SK-N-SH (cell line): ENCODE results near the gene FLAD1.

Source experiments
- EP300 ChIP-seq, 2 experiments: IDR thresholded peaks; 2 replicates each; pipeline versions ENCODE4 v1.4.0 to v1.6.1; 2012; ENCODE audit warnings: borderline replicate concordance in 1 of 2, low read depth in 1 of 2, low read length in 1 of 2
- JUND ChIP-seq: IDR thresholded peaks from 2 replicates; pipeline ENCODE4 v1.4.0; 2012
- MAX ChIP-seq: IDR thresholded peaks from 2 replicates; pipeline ENCODE4 v1.4.0; 2012; ENCODE audit warnings: low read depth
- POLR2AphosphoS5 ChIP-seq: IDR thresholded peaks from 2 replicates; pipeline ENCODE4 v1.6.1; 2012; ENCODE audit warnings: low read depth, low read length
- RCOR1 ChIP-seq: fragments of 150-350 bp; IDR thresholded peaks from 2 replicates; pipeline ENCODE4 v1.6.1; 2017; ENCODE audit warnings: antibody characterized with exemption, low read length
- TF ChIP-seq, protein P1 (sequence below): fragments of 200-600 bp; sonication (generic); IDR thresholded peaks from 2 replicates; pipeline ENCODE4 v1.6.1; 2017; ENCODE audit warnings: antibody characterized with exemption, mild to moderate bottlenecking, moderate library complexity

GRCh38 chr1:154948079-154948478, 35.1 kb upstream of the FLAD1 start:
- TF ChIP-seq EP300 (IDR thresholded peaks at IDR 0.05; ENCODE audit: borderline replicate concordance in 1 of 2, low read depth in 1 of 2, low read length in 1 of 2), result no peak
- TF ChIP-seq, protein P1, sequence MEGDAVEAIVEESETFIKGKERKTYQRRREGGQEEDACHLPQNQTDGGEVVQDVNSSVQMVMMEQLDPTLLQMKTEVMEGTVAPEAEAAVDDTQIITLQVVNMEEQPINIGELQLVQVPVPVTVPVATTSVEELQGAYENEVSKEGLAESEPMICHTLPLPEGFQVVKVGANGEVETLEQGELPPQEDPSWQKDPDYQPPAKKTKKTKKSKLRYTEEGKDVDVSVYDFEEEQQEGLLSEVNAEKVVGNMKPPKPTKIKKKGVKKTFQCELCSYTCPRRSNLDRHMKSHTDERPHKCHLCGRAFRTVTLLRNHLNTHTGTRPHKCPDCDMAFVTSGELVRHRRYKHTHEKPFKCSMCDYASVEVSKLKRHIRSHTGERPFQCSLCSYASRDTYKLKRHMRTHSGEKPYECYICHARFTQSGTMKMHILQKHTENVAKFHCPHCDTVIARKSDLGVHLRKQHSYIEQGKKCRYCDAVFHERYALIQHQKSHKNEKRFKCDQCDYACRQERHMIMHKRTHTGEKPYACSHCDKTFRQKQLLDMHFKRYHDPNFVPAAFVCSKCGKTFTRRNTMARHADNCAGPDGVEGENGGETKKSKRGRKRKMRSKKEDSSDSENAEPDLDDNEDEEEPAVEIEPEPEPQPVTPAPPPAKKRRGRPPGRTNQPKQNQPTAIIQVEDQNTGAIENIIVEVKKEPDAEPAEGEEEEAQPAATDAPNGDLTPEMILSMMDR, result no peak
- TF ChIP-seq POLR2AphosphoS5, result no peak
- TF ChIP-seq MAX, result no peak
- TF ChIP-seq RCOR1, result no peak
- TF ChIP-seq JUND, result no peak
